GM12878 (cell line): ENCODE data around the gene MANBA.

Source experiments
- BACH1 ChIP-seq: fragments of 450-650 bp; IDR thresholded peaks from 2 replicates; pipeline ENCODE4 v1.6.1; 2017; ENCODE audit warnings: mild to moderate bottlenecking, borderline replicate concordance
- BCL11A ChIP-seq: IDR thresholded peaks from 2 replicates; pipeline ENCODE4 v1.6.1; 2011; ENCODE audit warnings: low read depth, low read length
- BMI1 ChIP-seq: fragments of 450-650 bp; IDR thresholded peaks from 2 replicates; pipeline ENCODE4 v1.6.1; 2016; ENCODE audit warnings: mild to moderate bottlenecking, moderate library complexity, borderline replicate concordance
- EP300 ChIP-seq, 2 experiments: fragments of 150-350 bp in 1 of 2; IDR thresholded peaks; 2 replicates each; pipeline ENCODE4 v1.6.1; 2011 to 2012; ENCODE audit warnings: low read depth in 2 of 2, low read length in 2 of 2, borderline replicate concordance in 1 of 2, improper control_type of control experiment in 1 of 2, inconsistent platforms in 1 of 2; ENCODE audit not compliant: control insufficient read depth in 1 of 2
- ETV6 ChIP-seq, 2 experiments: fragments of 450-650 bp in 1 of 2; IDR thresholded peaks in 1 of 2; conservative IDR thresholded peaks in 1 of 2; 2 replicates each; pipeline ENCODE4 v1.6.1; 2014; ENCODE audit warnings: antibody characterized with exemption in 1 of 2, borderline replicate concordance in 1 of 2, low read depth in 1 of 2, mild to moderate bottlenecking in 1 of 2, moderate library complexity in 1 of 2
- FOXM1 ChIP-seq: IDR thresholded peaks from 2 replicates; pipeline ENCODE4 v1.6.1; 2012; ENCODE audit warnings: low read depth, mild to moderate bottlenecking, inconsistent platforms, low read length, moderate library complexity
- POLR2A ChIP-seq: IDR thresholded peaks from 2 replicates; pipeline ENCODE4 v1.6.1; 2011; ENCODE audit warnings: low read depth, mild to moderate bottlenecking, low read length
- POLR2AphosphoS5 ChIP-seq: IDR thresholded peaks from 2 replicates; pipeline ENCODE4 v1.6.1; 2011; ENCODE audit warnings: mild to moderate bottlenecking, low read length, inconsistent platforms
- RAD21 ChIP-seq: IDR thresholded peaks from 2 replicates; pipeline ENCODE4 v1.6.1; 2011; ENCODE audit warnings: mild to moderate bottlenecking, low read depth, low read length, moderate library complexity; ENCODE audit not compliant: insufficient read depth
- TF ChIP-seq, protein P1 (sequence below): IDR thresholded peaks from 2 replicates; pipeline ENCODE4 v1.6.1; 2012; ENCODE audit warnings: mild to moderate bottlenecking, low read depth, low read length
- TF ChIP-seq, protein P2 (sequence below): fragments of 150-350 bp; IDR thresholded peaks from 2 replicates; pipeline ENCODE4 v1.6.1; 2016; ENCODE audit warnings: low read depth, low read length
- TF ChIP-seq, protein P3 (sequence below): IDR thresholded peaks from 2 replicates; pipeline ENCODE4 v1.6.1; 2012; ENCODE audit warnings: low read depth, low read length, improper control_type of control experiment

DNA sequence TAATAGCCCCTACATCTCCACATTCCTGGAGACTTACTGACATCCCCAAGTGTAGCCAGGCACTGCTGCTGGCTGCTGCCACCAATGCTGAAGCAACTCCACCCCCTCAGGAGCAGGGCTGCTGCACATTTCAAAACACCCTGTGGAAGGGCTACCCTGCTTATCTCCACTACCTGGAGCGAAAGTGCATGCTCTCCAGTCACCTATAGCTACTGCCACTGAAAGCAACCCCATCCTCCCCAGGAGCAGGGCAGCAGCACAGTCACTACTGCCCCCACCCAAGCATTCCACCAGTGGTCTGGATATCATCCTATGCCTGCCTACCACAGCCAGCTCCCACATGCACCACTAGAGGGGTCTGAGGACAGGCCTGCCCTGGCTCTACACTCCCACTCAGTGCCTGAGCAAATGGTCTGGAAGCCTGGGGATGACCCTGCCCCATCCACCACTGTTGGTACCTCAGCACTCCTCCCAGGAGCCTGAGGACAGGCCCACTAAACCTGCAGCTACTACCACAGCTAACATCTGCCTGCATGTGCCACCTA, 55.3 kb downstream of the MANBA start:
- TF ChIP-seq POLR2AphosphoS5: no peak
- TF ChIP-seq, protein P1, sequence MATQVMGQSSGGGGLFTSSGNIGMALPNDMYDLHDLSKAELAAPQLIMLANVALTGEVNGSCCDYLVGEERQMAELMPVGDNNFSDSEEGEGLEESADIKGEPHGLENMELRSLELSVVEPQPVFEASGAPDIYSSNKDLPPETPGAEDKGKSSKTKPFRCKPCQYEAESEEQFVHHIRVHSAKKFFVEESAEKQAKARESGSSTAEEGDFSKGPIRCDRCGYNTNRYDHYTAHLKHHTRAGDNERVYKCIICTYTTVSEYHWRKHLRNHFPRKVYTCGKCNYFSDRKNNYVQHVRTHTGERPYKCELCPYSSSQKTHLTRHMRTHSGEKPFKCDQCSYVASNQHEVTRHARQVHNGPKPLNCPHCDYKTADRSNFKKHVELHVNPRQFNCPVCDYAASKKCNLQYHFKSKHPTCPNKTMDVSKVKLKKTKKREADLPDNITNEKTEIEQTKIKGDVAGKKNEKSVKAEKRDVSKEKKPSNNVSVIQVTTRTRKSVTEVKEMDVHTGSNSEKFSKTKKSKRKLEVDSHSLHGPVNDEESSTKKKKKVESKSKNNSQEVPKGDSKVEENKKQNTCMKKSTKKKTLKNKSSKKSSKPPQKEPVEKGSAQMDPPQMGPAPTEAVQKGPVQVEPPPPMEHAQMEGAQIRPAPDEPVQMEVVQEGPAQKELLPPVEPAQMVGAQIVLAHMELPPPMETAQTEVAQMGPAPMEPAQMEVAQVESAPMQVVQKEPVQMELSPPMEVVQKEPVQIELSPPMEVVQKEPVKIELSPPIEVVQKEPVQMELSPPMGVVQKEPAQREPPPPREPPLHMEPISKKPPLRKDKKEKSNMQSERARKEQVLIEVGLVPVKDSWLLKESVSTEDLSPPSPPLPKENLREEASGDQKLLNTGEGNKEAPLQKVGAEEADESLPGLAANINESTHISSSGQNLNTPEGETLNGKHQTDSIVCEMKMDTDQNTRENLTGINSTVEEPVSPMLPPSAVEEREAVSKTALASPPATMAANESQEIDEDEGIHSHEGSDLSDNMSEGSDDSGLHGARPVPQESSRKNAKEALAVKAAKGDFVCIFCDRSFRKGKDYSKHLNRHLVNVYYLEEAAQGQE: no peak
- TF ChIP-seq RAD21: no peak
- no peak for TF ChIP-seq BACH1
- TF ChIP-seq, protein P2, sequence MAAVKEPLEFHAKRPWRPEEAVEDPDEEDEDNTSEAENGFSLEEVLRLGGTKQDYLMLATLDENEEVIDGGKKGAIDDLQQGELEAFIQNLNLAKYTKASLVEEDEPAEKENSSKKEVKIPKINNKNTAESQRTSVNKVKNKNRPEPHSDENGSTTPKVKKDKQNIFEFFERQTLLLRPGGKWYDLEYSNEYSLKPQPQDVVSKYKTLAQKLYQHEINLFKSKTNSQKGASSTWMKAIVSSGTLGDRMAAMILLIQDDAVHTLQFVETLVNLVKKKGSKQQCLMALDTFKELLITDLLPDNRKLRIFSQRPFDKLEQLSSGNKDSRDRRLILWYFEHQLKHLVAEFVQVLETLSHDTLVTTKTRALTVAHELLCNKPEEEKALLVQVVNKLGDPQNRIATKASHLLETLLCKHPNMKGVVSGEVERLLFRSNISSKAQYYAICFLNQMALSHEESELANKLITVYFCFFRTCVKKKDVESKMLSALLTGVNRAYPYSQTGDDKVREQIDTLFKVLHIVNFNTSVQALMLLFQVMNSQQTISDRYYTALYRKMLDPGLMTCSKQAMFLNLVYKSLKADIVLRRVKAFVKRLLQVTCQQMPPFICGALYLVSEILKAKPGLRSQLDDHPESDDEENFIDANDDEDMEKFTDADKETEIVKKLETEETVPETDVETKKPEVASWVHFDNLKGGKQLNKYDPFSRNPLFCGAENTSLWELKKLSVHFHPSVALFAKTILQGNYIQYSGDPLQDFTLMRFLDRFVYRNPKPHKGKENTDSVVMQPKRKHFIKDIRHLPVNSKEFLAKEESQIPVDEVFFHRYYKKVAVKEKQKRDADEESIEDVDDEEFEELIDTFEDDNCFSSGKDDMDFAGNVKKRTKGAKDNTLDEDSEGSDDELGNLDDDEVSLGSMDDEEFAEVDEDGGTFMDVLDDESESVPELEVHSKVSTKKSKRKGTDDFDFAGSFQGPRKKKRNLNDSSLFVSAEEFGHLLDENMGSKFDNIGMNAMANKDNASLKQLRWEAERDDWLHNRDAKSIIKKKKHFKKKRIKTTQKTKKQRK: no peak
- TF ChIP-seq BCL11A: no peak
- TF ChIP-seq EP300 (IDR thresholded peaks at IDR 0.05; ENCODE audit: borderline replicate concordance in 1 of 2, control insufficient read depth in 1 of 2, low read depth in 2 of 2, low read length in 2 of 2): no peak
- TF ChIP-seq BMI1: no peak
- no peak for TF ChIP-seq FOXM1
- TF ChIP-seq, protein P3, sequence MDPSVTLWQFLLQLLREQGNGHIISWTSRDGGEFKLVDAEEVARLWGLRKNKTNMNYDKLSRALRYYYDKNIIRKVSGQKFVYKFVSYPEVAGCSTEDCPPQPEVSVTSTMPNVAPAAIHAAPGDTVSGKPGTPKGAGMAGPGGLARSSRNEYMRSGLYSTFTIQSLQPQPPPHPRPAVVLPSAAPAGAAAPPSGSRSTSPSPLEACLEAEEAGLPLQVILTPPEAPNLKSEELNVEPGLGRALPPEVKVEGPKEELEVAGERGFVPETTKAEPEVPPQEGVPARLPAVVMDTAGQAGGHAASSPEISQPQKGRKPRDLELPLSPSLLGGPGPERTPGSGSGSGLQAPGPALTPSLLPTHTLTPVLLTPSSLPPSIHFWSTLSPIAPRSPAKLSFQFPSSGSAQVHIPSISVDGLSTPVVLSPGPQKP: no peak
- no peak for TF ChIP-seq ETV6 (conservative IDR thresholded peaks at IDR 0.05 in 1 of 2, IDR thresholded peaks at IDR 0.05 in 1 of 2; ENCODE audit: borderline replicate concordance in 1 of 2, low read depth in 1 of 2)
- TF ChIP-seq POLR2A: no peak
